ENCODE measurements around the gene PHF21B.

Gene PHF21B

GRCh38 chr22:44894782-44895181 lies 115.0 kb downstream of the PHF21B start:
- TF ChIP-seq EZH2 (IDR thresholded peaks at IDR 0.05; ENCODE audit: borderline replicate concordance, low read length) (no peak), CTCF (IDR thresholded peaks at IDR 0.05; ENCODE audit: low read length) (no peak)

GRCh38 chr22:44894321-44894720 lies 115.5 kb downstream of the PHF21B start:
- Histone ChIP-seq H3F3A (ENCODE audit: insufficient read depth, low read length) (no peaks in the 10 kb centered on the region), H3K36me3 (ENCODE audit: insufficient read depth, low read length) (no peaks in the 10 kb centered on the region), H4K20me1 (ENCODE audit: insufficient read depth, low read length) (no peaks in the 10 kb centered on the region), H3K4me1 (ENCODE audit: insufficient read depth, low read length, severe bottlenecking) (no peaks in the 10 kb centered on the region), H3K9me2 (ENCODE audit: low read depth, low read length) (no peaks in the 10 kb centered on the region), H3K27ac (ENCODE audit: low read depth, low read length, poor library complexity, severe bottlenecking) (no peak overlapping the region), H3K4me3 (ENCODE audit: low read depth, low read length, poor library complexity, severe bottlenecking) (no peak overlapping the region), H3K9me3 (ENCODE audit: low read length) (no peaks in the 10 kb centered on the region), H3K4me2 (ENCODE audit: low read length) (no peak overlapping the region), H3K27me3 (ENCODE audit: insufficient read depth, low read length) (no peaks in the 10 kb centered on the region), H3K9ac (ENCODE audit: low read length) (no peak overlapping the region), H3K79me2 (ENCODE audit: insufficient read depth, low read length) (no peaks in the 10 kb centered on the region), H2AFZ (ENCODE audit: low read length) (no peak overlapping the region)
- TF ChIP-seq EZH2 (IDR thresholded peaks at IDR 0.05; ENCODE audit: borderline replicate concordance, low read length) (no peak), CTCF (IDR thresholded peaks at IDR 0.05; ENCODE audit: low read length) (no peak)

More at GRCh38 chr22:44894782-44895181, 115.0 kb downstream of the PHF21B start:
- Histone ChIP-seq H3K4me3 (ENCODE audit: low read depth, low read length, poor library complexity, severe bottlenecking) (no peak overlapping the region), H3K79me2 (ENCODE audit: insufficient read depth, low read length) (no peaks in the 10 kb centered on the region), H3K9me2 (ENCODE audit: low read depth, low read length) (no peaks in the 10 kb centered on the region), H3K27ac (ENCODE audit: low read depth, low read length, poor library complexity, severe bottlenecking) (no peak overlapping the region), H3K9ac (ENCODE audit: low read length) (no peak overlapping the region), H3K27me3 (ENCODE audit: insufficient read depth, low read length) (no peaks in the 10 kb centered on the region), H3K9me3 (ENCODE audit: low read length) (no peaks in the 10 kb centered on the region), H4K20me1 (ENCODE audit: insufficient read depth, low read length) (no peaks in the 10 kb centered on the region), H3K36me3 (ENCODE audit: insufficient read depth, low read length) (no peaks in the 10 kb centered on the region), H2AFZ (ENCODE audit: low read length) (no peak overlapping the region), H3F3A (ENCODE audit: insufficient read depth, low read length) (no peaks in the 10 kb centered on the region), H3K4me2 (ENCODE audit: low read length) (no peak overlapping the region), H3K4me1 (ENCODE audit: insufficient read depth, low read length, severe bottlenecking) (no peaks in the 10 kb centered on the region)

DNA sequence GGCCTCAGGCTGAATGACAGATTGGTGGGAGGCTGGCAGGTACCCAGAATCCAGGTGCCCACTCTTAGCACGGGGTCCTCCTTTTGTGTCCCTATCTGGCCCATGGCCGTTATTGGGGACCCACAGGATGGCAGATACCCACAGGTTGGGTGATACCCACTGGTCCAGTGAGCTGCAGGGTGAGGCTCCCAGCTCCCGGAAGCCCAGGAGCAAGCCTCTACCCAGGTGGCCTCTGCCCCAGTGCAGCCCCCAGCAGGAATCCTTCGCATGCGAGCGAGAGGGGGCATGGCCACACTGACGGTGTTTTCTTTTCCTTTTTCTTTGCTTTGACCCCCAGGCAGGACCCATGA lies 116.1 kb downstream of the PHF21B start:
- H3K4me3 ChIP-seq (ENCODE audit: low read depth, low read length, poor library complexity, severe bottlenecking), result no peak overlapping the region
- no peaks in the 10 kb centered on the region for H3K4me1 ChIP-seq (ENCODE audit: insufficient read depth, low read length, severe bottlenecking)
- no peaks in the 10 kb centered on the region for H3K79me2 ChIP-seq (ENCODE audit: insufficient read depth, low read length)
- H3K9ac ChIP-seq (ENCODE audit: low read length), result no peak overlapping the region
- H3K27me3 ChIP-seq (ENCODE audit: insufficient read depth, low read length), result no peaks in the 10 kb centered on the region
- H3K4me2 ChIP-seq (ENCODE audit: low read length), result no peak overlapping the region
- H4K20me1 ChIP-seq (ENCODE audit: insufficient read depth, low read length), result no peaks in the 10 kb centered on the region
- no peak for TF ChIP-seq EZH2 (IDR thresholded peaks at IDR 0.05; ENCODE audit: borderline replicate concordance, low read length)
- no peak for TF ChIP-seq CTCF (IDR thresholded peaks at IDR 0.05; ENCODE audit: low read length)
- H2AFZ ChIP-seq (ENCODE audit: low read length), result no peak overlapping the region
- no peaks in the 10 kb centered on the region for H3K9me2 ChIP-seq (ENCODE audit: low read depth, low read length)
- H3F3A ChIP-seq (ENCODE audit: insufficient read depth, low read length), result no peaks in the 10 kb centered on the region
- no peak overlapping the region for H3K27ac ChIP-seq (ENCODE audit: low read depth, low read length, poor library complexity, severe bottlenecking)
- no peaks in the 10 kb centered on the region for H3K9me3 ChIP-seq (ENCODE audit: low read length)
- H3K36me3 ChIP-seq (ENCODE audit: insufficient read depth, low read length), result no peaks in the 10 kb centered on the region
